GM20000 (cell line): ENCODE data around the gene TJP3.
"Not testable (repeated sequence)": the region's sequence is repeated elsewhere in the genome, so short reads cannot be mapped to it uniquely, and the experiment has no call there.

Experiments
- DNase-seq: peaks from one replicate; pipeline ENCODE4 v3.0.0; 2012; ENCODE audit warnings: low spot score
- CTCF ChIP-seq: IDR thresholded peaks from 2 replicates; pipeline ENCODE4 v1.5.1; 2012; ENCODE audit warnings: mild to moderate bottlenecking, control low read depth; ENCODE audit errors: extremely low read depth, missing control alignments

The TJP3 gene

GRCh38 chr19:3753631-3754410 lies 45.6 kb downstream of the TJP3 start:
- DNase-seq = no peak
- TF ChIP-seq CTCF = no peak

GRCh38 chr19:3757705-3758104 lies 49.5 kb downstream of the TJP3 start:
- DNase-seq = not testable (repeated sequence)

DNA sequence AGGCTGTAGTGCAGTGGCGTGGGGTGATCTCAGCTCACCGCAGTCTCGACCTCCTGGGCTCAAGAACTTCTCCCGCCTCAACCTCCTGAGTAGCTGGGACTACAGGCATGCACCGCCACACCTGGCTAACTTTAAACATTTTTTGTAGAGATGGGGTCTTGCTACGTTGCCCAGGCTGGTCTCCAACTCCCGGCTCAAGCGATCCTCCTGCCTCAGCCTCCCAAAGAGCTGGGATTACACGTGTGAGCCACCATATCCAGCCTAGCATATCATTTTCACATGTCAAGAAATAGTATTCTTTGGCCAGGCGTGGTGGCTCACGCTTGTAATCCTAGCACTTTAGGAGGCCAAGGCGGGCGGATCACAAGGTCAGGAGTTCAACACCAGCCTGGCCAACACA lies 50.1 kb downstream of the TJP3 start:
- DNase-seq = not testable (repeated sequence)

DNA sequence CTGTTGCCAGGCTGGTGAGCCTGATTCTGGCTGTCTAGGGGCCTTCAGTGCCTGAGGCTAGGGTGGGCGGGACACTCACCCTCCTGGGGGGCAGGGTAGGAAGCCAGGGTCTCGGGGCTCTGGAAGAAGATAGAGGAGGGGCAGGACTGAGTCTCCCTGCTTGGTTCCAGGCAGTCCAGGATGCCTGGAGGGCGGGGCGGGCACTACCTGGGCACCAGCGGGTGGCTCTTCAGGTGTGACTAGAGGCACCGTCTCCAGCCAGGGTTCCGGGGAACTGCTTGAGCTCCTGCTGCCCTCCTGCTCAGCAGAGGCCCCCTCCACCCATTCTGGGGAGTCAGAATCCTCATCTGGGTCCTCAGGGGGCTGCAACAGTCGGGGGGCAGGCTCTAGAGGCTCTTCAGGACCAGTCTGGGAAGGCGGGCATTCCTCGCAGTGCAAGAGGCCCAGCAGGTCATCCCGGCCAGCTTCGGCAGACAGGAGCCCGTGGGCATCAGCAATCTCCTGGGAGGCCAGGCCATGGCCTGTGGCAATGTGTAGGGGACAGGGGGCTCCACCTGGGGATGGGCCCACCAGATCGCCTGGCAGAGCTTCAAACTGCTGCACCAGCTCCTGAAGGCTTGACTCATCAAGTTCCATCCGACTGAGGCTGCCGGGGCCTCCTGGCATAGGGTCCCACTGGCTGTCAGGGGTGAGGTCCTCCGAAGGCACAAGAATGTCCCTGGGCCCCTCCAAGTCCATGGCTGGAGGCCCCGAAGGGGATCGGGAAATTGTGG lies 51.5 kb downstream of the TJP3 start:
- no peak for TF ChIP-seq CTCF
- no peak for DNase-seq

DNA sequence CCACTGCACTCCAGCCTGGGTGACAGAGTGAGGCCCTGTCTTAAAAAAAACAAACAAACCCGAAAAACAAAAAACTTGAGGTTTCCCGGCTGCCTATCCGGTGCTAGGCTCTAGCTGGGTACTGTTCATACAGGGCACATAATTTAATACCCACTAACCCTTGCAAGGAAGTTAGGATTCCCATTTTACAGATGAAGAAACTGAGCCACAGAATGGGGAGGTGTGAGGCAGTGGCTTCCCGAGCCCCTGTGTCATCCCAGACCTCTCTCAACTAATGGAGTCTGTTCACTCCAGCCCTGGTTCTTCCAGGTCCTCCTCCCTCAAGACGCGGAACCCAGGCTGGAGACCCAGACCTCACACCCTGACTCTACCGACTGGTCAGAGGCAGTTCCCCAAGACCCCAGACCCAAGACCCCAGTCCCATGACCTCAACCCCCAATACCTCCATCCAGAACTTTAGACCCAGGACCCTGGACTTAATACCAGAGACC lies 52.7 kb downstream of the TJP3 start:
- no peak for DNase-seq
- TF ChIP-seq CTCF = no peak

DNA sequence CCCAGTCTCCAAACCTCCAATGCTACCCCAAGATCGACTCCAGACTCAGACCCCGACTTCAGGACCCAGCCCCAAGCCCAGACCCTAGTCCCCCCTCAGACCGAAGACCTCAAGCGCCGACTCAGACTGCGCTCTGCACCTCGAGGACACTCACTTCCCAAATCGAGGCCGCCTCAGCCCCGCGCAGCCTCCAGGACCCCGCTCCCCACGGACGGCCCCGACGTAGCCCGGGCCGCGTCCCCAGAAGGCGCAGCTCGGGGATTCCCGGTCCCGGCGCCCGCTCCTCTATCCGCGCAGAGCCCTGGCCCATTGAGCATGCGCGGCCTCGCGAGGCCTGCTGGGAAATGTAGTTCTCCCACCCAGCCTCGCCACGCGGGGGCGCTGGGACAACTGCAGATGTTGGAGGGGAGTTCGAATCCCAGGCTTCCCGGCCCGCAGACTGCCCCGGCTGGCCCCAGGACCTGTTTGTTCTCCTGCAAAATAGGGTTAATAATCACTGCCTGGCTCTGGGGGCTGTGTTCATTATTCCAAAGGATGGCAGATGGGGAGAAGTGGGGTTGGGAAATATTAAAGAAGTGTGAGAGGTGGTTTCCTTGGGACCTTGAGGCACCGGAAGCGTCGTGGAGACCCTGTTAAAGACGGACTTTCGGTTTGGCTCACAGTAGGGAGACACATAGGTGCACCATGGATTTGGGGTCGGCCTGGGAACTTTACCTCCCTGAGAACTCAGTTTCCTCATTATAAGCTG lies 53.4 kb downstream of the TJP3 start, which contains the start of gene APBA3:
Gene APBA3, minus strand, starts transcription at position 311 of the 748 bp plus-strand sequence. CDS start 1,428 bp downstream, outside the sequence.
- TF ChIP-seq CTCF = peak; percentile 68

GRCh38 chr19:3762130-3762473 lies 53.9 kb downstream of the TJP3 start:
- TF ChIP-seq CTCF = no peak
- no peak for DNase-seq

More for the DNA sequence above, 53.4 kb downstream of the TJP3 start, which contains the start of gene APBA3:
- DNase-seq = peak; percentile 97
